ENCODE measurements around the gene SP9. TPM values are rescaled to one million over a fixed set of nuclear protein-coding genes. Genes with fewer than 3 reads are reported as not detected.
A peak's percentile ranks its signal among the peaks of the same experiment; 100 is the strongest.

The SP9 gene
- total and polyA plus RNA-seq, 9 of the 15 experiments (the other 6 are each of a cell fraction or from before 2014, with no cell fraction given): 0.04 to 0.23 (median 0.11) TPM; not detected in 3

DNA sequence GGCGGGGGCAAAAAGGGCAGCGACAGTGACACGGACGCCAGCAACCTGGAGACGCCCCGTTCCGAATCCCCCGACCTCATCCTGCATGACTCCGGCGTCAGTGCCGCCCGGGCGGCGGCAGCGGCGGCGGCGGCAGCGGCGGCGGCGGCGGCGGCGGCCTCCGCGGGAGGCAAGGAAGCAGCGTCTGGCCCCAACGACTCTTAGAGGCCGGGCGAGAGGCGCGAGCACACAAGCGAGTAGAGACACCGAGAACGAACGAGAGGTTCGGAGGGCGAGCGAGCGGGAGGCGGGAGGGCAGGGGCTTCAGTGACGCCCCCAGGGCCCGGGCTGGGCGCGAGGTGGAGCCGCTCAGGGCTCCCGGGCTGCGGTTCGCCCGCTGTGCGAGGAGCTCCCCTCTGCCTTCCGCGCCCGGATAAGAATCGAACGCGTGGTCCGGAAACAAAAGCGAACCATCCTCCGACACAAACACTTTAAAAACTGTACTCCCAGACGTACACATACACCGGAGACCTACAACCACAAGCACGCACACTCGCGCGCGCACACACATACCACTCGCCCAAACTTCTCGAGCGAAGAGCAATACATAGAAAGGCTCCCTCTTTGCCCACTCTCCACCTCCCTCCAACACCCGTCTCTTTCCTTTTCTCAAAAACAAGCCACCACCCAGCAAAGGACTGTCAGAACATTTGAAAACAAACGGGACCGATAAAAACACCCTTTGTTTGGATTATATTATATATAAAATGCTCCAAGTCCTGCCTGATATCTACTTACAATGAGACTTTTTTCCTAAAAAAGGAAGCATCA is 2.8 kb downstream of the SP9 start (continued):
- TF ChIP-seq RBBP5 (IDR thresholded peaks at IDR 0.05; ENCODE audit: borderline replicate concordance, insufficient read depth, low read length, poor library complexity, severe bottlenecking): no peak

DNA sequence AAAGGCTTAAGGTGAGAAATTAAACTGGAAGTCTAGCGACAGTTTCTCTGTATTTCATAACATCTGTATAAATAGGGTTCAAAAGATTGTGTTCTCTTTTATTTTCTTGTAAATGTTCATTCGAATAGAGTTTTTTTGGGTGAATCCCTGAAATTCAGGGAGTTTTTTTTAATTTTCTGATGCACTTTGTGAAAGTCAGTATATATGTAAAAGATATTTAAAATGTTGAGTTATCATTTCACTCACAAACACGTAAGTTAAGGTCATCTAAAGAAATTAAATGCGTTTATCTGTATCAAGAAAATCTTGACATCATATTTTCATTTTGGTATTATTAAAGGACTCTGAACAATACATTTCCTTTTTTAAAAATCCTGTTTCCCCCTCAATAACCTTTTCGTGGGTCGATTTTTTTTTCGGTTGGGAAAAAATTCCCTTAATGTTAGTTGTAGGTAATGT is 3.4 kb downstream of the SP9 start:
- H3K4me1 ChIP-seq (replicated peaks in 1 of 2; ENCODE audit: control insufficient read depth in 2 of 2, insufficient read depth in 2 of 2, low read length in 2 of 2): peaks cover 16 to 52% of the 10 kb centered on the region in 2 experiments; a peak in 3 of 5 replicates
- H3K9ac ChIP-seq (ENCODE audit: insufficient read depth in 1 of 2, low read depth in 2 of 2, low read length in 2 of 2): no peak overlapping the region
- ChIA-PET CTCF (ENCODE audit: low intra/inter-chr PET ratio) (interaction anchor here (5.2 kb wide), 1 partner anchor 180 kb away, joined by 44 read pairs; no protein-coding TSS in a partner anchor), POLR2A (interaction anchor here (0.6 to 1.3 kb wide), 2 partner anchors 12 to 314 kb away, joined by 3 to 9 read pairs; no protein-coding TSS in a partner anchor)
- H3K4me3 ChIP-seq: no peak overlapping the region
- ATAC-seq (no peak), FAIRE-seq (no peak), DNase-seq (ENCODE audit: extremely low read depth in 1 of 4, low spot score in 3 of 4) (no peak)
- TF ChIP-seq ARNT (IDR thresholded peaks at IDR 0.05): no peak
- TF ChIP-seq CBX8 (IDR thresholded peaks at IDR 0.05; ENCODE audit: borderline replicate concordance, extremely low read depth, low read depth, low read length, poor library complexity, severe bottlenecking): peak; percentile 99
- no peak for TF ChIP-seq SMC3 (conservative IDR thresholded peaks at IDR 0.05; ENCODE audit: insufficient read depth, low read depth, low read length)
- TF ChIP-seq, protein P1, sequence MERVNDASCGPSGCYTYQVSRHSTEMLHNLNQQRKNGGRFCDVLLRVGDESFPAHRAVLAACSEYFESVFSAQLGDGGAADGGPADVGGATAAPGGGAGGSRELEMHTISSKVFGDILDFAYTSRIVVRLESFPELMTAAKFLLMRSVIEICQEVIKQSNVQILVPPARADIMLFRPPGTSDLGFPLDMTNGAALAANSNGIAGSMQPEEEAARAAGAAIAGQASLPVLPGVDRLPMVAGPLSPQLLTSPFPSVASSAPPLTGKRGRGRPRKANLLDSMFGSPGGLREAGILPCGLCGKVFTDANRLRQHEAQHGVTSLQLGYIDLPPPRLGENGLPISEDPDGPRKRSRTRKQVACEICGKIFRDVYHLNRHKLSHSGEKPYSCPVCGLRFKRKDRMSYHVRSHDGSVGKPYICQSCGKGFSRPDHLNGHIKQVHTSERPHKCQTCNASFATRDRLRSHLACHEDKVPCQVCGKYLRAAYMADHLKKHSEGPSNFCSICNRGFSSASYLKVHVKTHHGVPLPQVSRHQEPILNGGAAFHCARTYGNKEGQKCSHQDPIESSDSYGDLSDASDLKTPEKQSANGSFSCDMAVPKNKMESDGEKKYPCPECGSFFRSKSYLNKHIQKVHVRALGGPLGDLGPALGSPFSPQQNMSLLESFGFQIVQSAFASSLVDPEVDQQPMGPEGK (CRISPR knock-in tag; IDR thresholded peaks at IDR 0.05; ENCODE audit: borderline replicate concordance): no peak
- TF ChIP-seq ARHGAP35 (IDR thresholded peaks at IDR 0.05; ENCODE audit: partially characterized antibody): no peak
- TF ChIP-seq CBX2 (IDR thresholded peaks at IDR 0.05; ENCODE audit: insufficient read depth, low read length, poor library complexity, severe bottlenecking): peak; percentile 100
- H3K79me2 ChIP-seq (ENCODE audit: control insufficient read depth, insufficient read depth, low read length): no peaks in the 10 kb centered on the region
- 31% methylated on average over 7 of the region's 7 CpGs for WGBS (ENCODE audit: insufficient coverage, low coverage, missing lambda C conversion rate)
- no peak overlapping the region for H3K4me2 ChIP-seq (ENCODE audit: insufficient read depth, low read length)
- intact Hi-C loops (cut with micrococcal nuclease) (loop anchor here (5.0 to 10.0 kb wide), 3 partner anchors 91 to 456 kb away; partner anchors contain the start of genes OLA1 and SP3), in situ Hi-C loops (cut with MboI) (no loop called here)
- peaks cover 8% of the 10 kb centered on the region; the same call in 1 of the 2 replicates for H4K20me1 ChIP-seq (replicated peaks; ENCODE audit: control insufficient read depth, insufficient read depth, low read length)
- H3K27me3 ChIP-seq (ENCODE audit: control insufficient read depth in 2 of 2, insufficient read depth in 2 of 2, low read length in 2 of 2): peaks cover 18 to 46% of the 10 kb centered on the region in 2 experiments
- H2AFZ ChIP-seq (ENCODE audit: low read depth, low read length): peak overlapping the region; percentile 87
- no TSS peak for BruUV-seq (replicated peaks)
- H3K9me3 ChIP-seq (replicated peaks; ENCODE audit: control insufficient read depth, insufficient read depth, low read depth, low read length): no peaks in the 10 kb centered on the region
- H3K36me3 ChIP-seq (ENCODE audit: control insufficient read depth, insufficient read depth, low read length): no peaks in the 10 kb centered on the region
- no peaks in the 10 kb centered on the region for H3K9me1 ChIP-seq (ENCODE audit: control insufficient read depth, insufficient read depth, low read length)
- H3K27ac ChIP-seq (ENCODE audit: extremely low read depth, low read depth, low read length): no peak overlapping the region
